Amniotic stem cell (primary cell): Measurements from ENCODE around the gene ARHGAP29.

Experiments
- DNase-seq: peaks from one replicate; lab custom pipeline; 2025; lab: John Stamatoyannopoulos, UW

Gene ARHGAP29, protein sequence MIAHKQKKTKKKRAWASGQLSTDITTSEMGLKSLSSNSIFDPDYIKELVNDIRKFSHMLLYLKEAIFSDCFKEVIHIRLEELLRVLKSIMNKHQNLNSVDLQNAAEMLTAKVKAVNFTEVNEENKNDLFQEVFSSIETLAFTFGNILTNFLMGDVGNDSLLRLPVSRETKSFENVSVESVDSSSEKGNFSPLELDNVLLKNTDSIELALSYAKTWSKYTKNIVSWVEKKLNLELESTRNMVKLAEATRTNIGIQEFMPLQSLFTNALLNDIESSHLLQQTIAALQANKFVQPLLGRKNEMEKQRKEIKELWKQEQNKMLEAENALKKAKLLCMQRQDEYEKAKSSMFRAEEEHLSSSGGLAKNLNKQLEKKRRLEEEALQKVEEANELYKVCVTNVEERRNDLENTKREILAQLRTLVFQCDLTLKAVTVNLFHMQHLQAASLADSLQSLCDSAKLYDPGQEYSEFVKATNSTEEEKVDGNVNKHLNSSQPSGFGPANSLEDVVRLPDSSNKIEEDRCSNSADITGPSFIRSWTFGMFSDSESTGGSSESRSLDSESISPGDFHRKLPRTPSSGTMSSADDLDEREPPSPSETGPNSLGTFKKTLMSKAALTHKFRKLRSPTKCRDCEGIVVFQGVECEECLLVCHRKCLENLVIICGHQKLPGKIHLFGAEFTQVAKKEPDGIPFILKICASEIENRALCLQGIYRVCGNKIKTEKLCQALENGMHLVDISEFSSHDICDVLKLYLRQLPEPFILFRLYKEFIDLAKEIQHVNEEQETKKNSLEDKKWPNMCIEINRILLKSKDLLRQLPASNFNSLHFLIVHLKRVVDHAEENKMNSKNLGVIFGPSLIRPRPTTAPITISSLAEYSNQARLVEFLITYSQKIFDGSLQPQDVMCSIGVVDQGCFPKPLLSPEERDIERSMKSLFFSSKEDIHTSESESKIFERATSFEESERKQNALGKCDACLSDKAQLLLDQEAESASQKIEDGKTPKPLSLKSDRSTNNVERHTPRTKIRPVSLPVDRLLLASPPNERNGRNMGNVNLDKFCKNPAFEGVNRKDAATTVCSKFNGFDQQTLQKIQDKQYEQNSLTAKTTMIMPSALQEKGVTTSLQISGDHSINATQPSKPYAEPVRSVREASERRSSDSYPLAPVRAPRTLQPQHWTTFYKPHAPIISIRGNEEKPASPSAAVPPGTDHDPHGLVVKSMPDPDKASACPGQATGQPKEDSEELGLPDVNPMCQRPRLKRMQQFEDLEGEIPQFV

DNA sequence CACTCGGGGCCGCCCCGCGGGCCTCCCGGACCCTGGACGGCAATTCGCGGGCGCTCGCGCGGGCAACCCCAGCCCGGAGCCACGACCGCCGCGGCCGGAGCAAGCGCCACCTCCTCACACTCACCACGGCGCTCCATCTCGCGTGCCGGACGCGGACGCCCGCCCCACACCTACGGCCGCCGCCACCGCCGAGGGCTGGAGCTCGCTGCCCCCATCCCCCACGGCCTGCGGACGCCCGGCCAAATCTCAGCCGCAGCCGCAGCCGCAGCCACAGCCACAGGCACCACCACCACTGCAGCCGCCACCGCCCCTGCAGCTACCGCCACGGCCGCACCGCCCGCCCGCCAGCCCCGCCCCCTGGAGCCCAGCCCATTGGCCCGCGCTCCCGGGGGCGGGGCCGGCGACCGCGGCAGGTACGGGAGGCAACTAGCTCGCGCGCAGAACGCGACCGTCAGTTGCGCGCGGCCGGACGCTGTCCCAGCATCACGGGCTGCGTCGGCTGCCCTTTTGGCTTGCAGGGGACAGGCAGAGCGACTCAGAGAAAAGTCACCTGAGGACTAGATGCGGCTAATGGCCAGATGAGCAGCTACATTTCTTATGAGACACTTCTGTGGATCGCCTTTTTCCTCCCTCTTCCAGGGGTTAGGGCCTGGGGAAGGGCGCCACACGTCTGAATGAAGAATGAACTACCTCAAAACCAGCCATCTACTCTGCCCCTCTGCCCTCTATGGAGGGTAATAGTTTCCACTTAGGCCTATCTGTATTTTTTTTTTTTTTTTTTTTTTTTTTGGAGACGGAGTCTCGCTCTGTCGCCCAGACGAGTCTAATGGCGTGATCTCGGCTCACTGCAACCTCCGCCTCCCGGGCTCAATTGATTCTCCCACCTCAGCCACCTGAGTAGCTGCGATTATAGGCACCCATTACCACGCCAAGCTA lies at the start of gene ARHGAP29:
ARHGAP29 (minus strand) TSS at position 294 of the 936 bp plus-strand sequence. CDS start 5,973 bp downstream, outside the sequence.
- peak; percentile 40 for DNase-seq

DNA sequence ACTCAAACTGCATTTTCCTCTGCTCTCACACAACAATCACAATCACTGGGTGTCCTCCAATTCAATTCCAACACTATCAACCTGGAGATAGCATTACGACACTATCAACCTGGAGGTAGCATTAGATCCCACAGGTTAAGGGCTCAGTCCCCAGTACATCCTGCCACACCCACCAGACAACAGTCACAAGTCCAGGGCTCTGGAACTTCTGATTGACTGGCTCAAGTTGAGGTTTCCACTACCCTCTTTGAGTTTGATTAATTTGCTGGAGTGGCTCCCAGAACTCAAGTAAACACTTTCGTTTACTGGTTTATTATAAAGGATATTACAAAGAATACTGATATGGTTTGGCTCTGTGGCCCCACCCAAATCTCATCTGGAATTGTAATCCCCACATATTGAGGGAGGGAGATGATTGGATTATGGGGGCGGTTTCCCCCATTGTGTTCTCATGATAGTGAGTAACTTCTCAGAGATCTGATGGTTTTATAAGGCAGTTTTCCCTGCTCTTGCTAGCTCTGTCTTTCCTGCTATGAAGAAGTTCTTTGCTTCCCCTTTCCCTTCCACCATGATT lies 49.6 kb upstream of the ARHGAP29 start:
- DNase-seq, result no peak

DNA sequence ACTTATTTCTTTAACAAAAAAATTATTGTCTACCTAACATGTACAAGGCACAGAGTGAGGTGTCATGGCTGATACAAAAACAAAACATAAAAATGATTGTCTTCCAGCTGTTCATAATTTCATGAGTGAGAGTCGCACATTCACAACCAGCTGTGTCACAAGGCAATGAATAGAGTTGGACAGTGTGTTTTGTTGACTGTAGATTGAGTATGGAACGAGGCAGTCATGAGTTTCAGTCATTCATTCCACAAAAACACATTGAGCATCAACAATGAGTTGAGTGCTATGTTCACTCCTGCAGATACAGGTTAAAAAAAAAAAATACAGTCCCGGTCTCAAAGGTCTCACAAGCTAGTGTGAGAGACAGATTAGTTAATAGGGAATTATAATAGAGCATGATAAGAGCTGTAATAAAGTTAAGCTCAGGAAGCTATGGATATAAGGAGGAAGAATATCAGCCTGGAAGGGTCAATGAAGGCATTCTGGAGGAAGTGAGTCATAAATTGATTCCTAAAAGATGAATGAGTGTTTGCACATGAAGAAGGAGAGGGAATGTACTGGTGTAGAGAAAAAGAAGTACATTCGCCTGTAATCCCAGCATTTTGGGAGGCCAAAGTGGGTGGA lies 47.8 kb upstream of the ARHGAP29 start:
- DNase-seq, result no peak

DNA sequence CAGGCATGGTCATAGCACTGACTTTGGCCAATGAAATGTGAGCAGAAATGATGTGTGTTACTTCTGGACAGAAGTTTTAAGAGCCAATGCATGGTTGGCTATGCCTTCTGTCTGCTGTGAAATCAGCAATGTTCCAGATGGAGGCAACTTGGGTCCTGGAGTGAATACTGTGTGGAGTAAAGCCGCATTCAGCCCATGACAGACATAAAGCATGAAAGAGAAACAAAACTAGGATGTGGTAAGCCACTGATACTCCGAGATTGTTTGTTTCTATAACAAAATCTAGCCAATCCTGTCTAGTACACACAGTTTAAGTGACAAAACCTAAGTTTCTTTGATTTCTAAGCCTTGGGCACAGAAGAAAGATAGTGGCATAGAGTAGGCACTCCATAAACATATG lies 47.1 kb upstream of the ARHGAP29 start:
- DNase-seq, result no peak

DNA sequence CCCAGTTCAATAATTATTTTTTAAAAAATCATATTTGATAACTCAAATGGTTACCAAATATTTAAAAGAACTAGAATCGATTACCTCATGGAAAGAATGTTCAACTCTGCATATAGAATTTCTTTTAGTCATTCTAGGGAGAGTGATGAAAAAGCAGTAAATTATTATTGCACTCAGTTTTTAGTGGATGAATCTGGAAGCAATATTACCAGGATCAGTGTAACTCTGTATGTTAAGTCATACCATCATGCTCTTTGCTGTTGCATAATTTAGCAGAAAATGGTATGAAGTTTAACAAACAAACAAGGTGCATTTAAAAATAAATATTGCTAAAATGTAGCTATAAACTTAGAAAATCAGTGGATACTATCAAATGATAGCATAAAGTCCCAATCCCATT lies 46.1 kb upstream of the ARHGAP29 start:
- DNase-seq, result no peak

DNA sequence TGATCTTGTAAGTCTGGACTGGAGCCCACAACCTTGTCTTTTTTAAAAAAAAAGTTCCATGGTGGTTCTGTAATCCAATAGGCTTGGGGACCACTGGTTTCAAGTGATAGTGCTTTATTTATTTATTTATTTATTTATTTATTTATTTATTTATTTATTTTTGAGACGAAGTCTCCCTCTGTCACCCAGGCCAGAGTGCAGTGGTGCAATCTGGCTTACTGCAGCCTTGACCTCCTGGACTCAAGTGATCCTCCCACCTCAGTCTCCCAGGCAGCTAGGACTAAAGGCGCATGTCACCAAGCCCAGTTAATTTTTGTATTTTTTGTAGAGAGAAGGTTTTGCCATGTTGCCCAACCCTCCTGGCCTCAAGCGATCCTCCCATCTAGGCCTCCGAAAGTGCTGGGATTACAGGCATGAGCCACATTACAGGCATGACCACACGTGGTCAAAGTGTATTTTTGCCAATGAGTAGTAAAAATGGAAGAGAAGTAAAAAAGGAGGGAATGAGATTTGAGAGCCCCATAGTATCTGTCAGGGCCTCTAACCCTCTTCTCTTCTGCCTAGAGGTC lies 44.8 kb upstream of the ARHGAP29 start:
- no peak for DNase-seq

DNA sequence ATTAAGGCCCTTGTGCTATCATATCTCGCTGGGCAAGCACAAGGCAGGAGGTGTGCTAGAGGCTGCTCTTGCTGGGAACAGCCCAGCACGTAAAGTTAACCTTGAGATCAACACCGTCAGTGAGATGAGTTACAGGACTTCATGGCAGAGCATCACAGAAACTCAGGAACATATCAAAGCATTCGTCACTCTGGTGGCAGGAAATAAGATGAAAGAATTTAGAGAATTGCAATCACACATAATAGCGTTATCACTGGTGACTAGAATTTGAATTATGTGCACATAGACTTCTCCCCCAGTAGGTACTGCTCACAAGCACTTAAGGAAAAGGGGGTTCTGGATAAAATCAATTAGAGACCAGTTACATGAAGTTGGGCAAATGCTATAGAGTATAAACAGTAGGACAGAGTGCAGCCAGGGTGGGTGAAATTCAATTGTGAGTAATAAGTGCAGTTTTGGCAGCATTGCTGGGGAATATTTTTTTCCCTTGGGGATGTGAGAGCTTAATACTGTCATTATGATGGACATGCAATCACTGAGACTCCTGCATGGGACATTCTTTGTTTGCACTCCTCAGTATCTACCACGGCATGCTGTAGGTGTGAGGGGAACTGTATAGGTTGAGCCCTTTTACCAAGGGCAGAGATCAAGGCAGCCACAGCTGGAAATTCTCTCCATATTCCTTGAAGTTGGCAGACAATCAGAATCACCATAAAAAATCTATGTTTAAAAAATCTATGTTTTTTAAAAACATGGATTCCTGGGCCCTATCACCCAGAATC lies 44.2 kb upstream of the ARHGAP29 start:
- DNase-seq, result no peak

DNA sequence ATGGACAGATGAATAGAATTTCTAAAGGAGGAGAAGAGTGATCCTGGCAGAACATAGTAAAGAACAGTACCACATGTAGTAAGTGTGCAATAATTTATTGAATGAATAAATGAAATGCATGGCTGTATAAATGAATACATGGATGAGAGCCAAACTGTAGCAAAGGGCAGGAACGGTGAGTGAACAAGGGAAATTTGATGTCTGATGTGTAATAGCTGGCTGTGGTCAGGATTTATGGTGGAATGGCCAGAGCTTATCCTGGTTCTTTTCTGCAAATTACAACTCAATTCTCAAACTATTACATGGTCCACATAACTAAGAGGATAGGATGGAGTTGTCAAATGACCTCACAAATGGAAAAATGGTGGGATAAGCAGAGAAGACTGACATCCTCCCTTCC lies 43.2 kb upstream of the ARHGAP29 start:
- DNase-seq, result no peak

DNA sequence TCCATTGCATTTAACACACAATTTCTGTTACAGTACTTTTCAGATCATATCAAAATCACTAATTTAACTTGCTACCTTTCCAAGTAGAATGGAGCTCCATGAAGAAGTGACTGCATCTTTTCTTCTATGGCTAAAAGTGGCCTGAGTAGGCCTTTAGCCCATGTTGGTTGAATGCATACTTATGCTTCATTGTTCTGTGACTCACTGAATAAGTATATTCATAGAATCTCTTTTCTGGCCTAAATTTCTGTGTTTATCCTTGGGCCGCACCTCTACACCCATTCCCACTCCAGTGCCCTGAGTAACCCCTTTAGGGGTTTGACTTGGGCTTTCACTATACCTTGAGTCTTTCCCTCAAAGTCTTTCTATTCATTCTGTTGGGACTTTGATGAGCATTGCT lies 42.1 kb upstream of the ARHGAP29 start:
- no peak for DNase-seq

DNA sequence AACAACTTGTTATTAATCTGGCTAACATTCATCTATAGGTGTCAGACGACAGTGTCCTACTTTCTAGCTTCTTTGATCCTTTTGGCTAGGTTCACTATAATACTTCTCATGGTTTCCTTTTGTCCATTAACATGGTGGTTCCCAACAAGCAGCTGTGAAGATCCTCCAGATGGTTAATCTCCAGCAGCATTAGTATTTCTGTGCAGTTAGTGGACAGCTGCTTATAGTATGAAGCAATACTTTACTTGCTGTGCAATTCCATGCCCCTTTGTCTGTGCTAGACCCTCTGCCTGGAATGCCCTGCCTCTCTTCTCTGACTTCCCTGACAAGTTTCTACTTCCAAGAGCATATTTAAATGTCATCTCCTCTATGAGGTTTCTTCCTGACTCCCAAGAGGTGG lies 41.7 kb upstream of the ARHGAP29 start:
- no peak for DNase-seq

DNA sequence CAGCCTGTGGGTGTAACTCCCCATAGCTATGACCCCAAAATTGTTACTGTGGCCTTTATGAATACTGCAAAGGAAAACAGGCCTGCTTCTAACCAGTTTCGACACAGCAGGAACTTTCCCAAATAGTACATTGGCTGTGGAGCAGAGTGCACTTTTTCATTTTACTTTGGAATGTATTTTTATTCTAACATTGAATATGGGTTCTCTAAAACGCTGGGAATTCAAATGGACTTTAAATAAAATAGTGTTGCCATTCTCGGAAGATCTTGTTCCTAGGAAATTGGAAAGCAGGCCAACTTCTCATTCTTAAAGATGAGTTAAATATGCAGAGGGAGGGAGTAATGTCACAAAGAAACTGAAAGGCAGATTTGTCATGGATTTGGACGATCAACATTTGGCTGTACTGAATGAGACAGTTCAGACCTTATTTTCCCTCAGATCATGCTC lies 39.6 kb upstream of the ARHGAP29 start:
- no peak for DNase-seq

DNA sequence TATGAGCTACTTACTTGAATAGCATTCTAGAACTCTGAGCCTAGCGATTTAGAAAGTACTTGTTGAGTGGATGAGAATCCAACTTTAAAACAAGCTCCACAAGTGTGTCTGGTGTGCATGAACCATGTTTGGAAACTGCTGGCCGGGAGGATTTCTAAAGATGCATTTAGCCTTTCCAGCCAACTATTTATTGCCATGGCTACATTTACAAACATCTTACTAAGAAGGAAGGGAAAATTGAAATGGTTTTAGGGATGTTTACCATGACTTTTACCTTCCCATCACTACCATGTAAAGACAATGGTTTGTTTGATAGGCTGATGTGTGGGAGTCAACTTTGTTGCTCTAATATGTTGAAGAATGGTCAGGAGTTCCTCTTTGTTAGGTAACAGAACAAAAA lies 37.7 kb upstream of the ARHGAP29 start:
- no peak for DNase-seq

DNA sequence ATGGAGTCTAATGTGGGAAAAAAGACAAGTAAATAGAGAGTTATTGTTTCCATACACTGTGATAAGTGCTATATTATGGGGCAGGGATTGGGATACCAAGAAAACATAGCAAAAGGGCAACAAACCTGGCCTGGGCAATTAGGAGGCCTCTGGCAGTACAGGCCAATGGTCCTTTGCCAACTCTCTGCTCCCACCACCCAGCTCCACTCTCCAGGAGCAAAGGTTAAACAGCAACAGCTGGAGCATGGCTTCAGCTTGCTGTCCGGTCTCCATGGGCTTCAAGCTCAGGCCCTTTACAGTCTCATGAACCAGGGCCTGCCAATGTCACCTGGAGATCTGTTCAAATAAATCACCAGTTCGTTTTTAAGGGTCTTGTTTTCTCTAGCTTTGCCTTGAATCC lies 37.2 kb upstream of the ARHGAP29 start:
- no peak for DNase-seq

DNA sequence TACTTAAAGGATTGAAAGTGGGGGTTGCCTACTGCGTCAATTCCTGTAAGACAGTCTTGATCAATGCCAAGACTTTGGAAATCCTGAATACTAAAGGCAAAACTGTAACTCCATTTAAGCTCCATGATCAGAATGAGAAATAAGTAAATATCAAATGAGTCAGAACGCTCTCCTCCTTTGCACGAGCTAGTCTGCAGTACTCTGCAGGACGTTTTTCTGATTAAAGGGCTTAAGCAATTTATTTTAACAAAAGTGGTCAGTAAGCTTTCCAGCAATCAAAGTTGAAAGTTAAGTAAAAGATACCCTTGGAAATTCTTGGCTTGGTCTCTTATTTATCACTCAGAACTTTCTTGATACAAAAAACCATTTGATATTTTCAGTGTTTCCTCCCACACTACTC lies 35.7 kb upstream of the ARHGAP29 start:
- no peak for DNase-seq

DNA sequence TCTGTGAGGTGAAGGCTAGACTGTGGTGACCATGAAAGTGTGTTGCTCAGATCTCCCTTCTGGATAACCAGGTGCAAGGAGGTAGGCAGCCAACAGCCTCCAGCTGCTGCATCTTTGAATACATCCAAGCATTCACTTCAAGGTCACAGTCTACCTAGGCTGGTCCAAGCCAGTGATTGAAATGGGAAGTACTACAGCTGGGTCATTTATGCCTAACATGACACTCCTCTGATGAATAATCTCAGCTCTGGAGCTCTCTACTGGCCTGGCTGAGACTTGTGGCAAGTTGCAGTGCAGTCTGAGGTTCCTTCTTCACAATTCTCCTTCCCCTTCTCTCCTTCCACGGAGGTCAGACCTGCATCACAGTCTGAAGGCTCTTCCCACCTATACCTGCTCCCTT lies 35.0 kb upstream of the ARHGAP29 start:
- DNase-seq, result no peak

DNA sequence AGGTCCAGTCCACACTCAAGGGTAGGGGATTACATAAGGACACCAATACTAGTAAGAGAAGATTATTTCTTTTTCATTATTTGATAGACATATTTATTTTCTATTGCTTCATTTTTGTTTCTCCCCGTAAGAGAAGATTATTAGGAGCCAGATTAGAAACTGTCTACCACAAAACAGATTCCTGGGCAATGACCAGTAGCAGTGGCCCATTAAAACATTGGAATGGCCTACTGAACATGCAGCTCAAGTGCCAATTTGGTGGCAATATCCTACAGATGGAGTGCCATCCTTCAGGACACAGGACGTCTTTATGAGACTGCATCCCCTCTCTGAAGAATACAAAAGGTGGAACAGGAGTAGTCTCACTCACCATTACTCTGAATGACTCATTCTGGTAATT lies 34.0 kb upstream of the ARHGAP29 start:
- DNase-seq, result no peak

DNA sequence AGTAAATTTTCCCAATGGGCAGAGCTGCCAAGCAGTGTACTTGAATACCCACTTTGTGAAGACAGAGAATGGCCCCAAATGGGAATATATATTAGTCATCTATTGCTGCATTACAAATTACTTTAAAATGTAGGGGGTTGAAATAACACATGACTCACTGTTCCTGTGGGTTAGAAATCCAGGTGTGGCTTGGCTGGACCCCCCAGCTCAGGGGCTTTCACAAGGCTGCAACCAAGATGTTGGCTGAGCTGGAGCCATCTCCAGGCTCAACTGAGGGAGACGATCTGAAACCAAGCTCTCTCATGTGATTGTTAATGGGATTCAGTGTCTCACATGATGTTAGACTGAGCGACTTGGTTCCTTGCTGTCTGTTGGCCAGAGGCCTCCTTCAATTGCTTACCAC lies 33.4 kb upstream of the ARHGAP29 start:
- no peak for DNase-seq

DNA sequence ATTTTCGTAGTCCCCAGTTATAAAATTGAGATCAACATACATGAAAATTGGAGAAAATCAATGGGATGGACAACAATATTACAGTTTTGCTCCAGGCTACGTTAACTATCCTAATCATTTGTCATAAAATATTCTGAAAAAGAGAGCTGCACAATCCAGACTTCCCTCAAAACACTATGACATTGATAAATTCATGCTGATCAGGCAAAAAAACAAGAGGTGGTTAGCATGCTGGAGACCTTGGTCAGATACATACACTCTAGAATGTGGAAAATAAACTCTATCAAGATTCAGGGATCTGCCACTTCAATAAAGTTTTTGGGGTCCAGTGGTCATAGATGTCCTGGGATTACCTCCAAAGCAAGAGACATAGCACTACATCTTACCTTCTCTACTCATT lies 32.5 kb upstream of the ARHGAP29 start:
- no peak for DNase-seq

DNA sequence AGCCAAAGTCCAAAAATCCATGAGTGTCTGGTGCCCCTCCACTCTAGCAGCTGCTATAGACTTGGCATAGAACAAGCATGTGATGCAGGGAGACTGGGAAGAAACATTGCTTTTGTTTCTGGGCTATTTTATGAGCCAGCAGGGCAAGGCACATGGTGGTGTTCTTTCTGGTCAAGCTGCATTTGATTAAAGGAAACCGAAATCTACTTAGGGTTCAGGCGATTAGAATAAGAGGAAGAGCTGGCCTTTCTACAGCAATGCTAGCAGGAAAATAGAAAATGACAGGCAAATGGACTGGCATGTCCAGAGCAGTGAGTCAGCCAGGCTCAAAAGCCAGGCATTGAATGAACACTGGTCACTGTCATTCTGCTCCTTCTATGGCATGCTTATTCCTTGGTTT lies 28.5 kb upstream of the ARHGAP29 start:
- DNase-seq, result no peak
